Measurements from ENCODE around the gene PLEK.

DNA sequence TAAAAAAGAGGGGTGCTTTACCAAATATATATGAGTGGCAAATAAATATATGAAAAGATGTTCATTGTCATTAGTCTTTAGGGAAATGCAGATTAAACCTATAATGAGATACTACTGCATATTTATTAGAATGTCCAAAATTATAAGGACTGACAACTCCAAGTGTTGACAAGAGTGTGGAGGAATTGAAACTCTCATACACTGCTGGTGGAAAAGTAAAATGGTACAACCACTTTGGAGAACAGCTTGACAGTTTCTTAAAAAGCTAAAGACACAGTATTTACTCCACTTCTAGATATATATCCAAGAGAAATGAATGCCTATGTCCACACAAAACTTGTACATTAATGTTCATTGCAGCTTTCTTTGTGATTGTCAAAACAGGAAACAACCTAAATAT, 50.4 kb downstream of the PLEK start:
- TF ChIP-seq POLR2A (IDR thresholded peaks at IDR 0.05), result no peak
- TF ChIP-seq, protein P1, sequence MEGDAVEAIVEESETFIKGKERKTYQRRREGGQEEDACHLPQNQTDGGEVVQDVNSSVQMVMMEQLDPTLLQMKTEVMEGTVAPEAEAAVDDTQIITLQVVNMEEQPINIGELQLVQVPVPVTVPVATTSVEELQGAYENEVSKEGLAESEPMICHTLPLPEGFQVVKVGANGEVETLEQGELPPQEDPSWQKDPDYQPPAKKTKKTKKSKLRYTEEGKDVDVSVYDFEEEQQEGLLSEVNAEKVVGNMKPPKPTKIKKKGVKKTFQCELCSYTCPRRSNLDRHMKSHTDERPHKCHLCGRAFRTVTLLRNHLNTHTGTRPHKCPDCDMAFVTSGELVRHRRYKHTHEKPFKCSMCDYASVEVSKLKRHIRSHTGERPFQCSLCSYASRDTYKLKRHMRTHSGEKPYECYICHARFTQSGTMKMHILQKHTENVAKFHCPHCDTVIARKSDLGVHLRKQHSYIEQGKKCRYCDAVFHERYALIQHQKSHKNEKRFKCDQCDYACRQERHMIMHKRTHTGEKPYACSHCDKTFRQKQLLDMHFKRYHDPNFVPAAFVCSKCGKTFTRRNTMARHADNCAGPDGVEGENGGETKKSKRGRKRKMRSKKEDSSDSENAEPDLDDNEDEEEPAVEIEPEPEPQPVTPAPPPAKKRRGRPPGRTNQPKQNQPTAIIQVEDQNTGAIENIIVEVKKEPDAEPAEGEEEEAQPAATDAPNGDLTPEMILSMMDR (IDR thresholded peaks at IDR 0.05), result no peak
